HG02884 (cell line): ENCODE data around the gene ARL9.
"Not testable (repeated sequence)": the region's sequence is repeated elsewhere in the genome, so short reads cannot be mapped to it uniquely, and the experiment has no call there.

ENCODE experiments used
- ATAC-seq: cut with Tn5 transposase; IDR thresholded peaks from one replicate; pipeline ENCODE4 v1.9.1; 2021; ENCODE audit warnings: mild to moderate bottlenecking, moderate library complexity; ENCODE audit not compliant: unreplicated experiment

ARL9 gene, protein sequence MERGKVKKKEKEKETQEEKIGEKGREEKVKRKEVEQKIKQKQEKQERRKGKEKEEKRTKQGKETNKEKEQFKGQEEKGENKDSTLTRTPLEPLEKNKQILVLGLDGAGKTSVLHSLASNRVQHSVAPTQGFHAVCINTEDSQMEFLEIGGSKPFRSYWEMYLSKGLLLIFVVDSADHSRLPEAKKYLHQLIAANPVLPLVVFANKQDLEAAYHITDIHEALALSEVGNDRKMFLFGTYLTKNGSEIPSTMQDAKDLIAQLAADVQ

DNA sequence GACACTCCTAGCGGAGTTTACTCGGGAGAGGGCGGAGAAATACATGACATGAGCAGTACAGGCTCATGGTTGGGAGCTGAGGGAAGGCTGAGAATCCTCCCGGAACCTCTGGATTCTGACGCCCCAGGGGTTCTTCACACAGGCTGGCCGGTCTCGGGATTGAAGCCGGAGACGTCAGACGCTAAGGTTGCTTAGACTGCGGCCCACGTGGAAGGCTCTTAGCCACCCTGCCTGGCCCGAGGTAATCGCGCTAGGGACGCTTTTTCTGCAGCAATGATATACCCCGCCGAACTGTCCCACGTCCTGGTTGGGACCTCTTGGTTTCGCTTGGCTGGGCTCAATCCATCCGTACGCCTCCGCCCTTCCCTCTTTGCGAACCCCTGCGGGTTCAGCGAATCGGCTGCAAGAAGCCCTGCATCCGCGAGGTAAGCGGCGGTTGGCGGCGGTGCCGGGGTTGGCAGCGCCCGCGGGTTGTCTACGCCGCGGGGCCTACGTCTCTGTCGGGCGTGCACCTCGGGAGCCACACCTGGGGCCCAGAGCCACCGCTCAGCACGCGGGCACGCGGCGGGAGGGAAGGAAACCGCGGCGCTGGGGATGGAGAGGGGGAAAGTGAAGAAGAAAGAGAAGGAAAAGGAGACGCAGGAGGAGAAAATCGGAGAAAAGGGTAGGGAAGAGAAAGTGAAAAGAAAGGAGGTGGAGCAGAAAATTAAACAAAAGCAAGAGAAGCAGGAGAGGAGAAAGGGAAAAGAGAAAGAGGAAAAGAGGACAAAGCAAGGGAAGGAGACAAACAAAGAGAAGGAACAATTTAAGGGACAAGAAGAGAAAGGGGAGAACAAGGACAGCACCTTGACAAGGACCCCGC is at the start of gene ARL9:
Gene ARL9 (plus strand): TSS at position 523 of the 862 bp plus-strand sequence. CDS start 72 bp downstream, at position 595.
- ATAC-seq = peak; percentile 58

DNA sequence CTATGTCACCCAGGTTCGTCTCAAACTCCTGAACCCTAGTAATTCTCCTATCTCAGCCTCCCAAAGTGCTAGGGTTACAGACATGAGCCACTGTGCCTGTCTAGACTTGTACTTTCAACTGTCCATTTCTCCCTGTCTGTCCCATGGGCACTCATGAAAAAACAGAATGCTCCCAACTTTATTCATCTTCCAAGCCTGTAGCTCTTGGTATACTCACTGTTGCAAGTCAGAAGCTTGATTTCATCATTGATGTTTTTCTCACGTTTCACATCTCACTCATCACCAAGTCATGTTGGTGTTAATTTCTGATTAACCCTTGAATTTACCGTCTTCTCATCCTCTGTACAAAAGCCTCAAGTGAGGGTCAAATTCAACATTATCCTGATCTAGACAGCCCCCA is 45.5 kb upstream of the ARL9 start:
- ATAC-seq = no peak

DNA sequence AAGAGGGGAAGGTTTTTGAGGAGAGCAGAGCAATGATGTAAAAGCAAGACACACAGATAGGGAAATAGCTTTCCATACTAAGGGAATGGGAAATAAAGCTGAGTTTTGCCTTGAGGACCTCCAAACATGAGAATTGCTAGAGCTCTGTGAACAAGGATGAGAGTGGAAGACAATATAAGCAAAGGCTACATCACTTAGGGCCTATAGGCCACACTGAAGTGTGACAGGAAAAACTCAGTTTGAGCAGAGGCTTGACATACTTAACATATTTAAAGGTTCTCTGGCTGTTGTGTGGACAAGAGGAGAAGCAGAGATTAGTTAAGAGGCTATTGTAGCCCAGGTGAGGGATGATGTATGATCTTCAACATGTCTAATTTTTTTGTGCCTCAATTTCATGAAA is 43.4 kb upstream of the ARL9 start:
- ATAC-seq = no peak

DNA sequence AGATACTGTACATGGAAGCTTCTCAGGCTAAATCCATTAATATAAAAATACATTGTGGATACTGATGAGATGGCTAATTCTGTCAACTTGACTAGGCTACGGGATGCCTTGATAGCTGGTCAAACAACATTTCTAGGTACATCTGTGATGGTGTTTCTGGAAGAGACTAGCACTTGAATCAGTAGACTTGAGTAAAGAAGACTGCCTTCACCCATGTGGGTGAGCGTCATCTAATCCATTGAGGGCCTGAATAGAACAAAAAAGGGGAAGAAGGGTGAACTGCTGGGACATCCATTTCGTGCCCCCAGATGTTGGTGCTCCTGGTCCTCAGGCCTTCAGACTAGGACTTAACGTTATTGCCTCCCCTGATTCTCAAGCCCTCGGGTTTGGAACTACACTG is 41.9 kb upstream of the ARL9 start:
- no peak for ATAC-seq

DNA sequence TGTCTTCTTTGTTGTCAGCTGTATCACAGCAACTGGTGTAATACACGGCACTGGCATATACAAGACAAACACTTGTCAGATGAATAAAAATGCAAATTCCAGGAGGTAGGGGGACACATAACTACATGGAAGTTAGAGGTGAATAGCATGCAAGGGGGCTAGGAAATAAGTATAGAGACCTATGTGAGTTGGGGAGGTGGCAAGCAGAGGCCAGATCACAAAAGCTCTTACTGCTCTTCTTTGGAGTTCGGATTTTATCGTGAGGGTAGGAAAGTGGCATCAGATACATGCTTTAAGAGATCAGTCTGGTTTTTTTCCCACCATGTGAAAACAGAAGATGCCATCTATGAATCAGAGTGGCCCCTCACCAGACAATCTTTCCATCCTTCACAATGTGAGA is 41.0 kb upstream of the ARL9 start:
- ATAC-seq = no peak

DNA sequence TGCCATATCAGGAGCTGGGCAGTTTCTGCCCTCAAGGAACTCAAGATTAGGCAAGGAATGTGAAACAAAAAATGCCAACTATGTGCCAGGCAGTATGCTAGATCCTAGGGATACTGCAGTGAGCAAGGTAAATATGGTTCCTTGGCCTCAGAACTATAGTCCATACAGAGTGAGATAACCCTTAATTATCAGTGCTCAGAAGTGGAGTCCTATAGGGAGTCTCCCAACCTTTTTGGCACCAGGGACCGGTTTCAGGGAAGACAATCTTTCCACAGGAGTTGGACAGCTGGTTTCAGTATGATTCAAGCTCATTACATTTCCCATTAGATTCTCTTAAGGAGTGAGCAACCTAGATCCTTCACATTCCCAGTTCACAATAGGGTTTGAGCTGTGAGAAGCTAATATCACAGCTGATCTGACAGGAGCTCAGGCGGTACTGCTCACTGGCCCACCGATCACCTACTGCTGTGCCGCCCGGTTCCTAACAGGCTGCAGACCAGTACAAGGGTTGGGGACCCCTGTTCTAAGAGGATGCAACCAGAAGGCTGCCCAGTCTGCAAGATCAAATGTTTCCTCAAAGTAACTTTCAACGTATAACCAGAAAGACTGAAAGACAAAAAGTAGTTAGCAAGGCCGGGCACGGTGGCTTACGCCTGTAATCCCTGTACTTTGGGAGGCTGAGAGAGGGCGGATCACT is 39.8 kb upstream of the ARL9 start:
- ATAC-seq = no peak

DNA sequence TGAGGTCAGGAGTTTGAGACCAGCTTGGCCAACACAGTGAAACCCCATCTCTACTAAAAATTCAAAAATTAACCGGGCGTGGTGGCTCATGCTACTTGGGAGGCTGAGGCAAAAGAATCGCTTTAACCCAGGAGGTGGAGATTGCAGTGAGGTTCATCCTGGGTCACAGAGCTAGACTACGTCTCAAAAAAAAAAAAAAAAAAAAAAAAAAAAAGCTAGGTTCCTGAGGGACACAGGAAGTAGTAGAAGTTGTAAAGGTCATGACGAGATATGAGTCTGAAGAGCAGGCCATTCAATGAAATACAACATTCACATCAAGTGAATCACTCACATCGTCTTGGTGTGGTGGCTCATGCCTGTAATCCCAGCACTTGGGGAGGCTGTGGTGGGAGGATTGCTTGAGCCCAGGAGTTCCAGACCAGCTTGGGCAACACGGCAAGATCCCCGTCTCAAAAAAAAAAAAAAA is 39.3 kb upstream of the ARL9 start:
- ATAC-seq = not testable (repeated sequence)

DNA sequence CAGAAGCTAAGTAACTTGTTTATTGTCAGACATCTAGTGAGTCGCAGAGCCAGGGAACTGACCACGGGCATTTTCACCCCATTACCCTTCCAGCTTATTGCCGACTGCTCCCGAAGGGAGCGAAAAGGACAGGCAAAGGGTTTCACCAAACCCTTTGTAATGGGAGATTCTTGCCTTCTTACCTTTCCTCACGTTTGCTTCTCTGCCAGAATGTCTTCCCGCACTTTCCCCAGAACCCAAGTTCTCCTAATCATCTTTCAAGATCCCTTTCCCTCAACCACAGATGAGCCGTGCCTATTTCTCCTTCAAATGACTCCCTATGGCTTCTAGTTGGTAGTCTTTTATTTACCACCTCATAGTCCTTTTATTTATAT is 38.7 kb upstream of the ARL9 start:
- ATAC-seq = no peak

DNA sequence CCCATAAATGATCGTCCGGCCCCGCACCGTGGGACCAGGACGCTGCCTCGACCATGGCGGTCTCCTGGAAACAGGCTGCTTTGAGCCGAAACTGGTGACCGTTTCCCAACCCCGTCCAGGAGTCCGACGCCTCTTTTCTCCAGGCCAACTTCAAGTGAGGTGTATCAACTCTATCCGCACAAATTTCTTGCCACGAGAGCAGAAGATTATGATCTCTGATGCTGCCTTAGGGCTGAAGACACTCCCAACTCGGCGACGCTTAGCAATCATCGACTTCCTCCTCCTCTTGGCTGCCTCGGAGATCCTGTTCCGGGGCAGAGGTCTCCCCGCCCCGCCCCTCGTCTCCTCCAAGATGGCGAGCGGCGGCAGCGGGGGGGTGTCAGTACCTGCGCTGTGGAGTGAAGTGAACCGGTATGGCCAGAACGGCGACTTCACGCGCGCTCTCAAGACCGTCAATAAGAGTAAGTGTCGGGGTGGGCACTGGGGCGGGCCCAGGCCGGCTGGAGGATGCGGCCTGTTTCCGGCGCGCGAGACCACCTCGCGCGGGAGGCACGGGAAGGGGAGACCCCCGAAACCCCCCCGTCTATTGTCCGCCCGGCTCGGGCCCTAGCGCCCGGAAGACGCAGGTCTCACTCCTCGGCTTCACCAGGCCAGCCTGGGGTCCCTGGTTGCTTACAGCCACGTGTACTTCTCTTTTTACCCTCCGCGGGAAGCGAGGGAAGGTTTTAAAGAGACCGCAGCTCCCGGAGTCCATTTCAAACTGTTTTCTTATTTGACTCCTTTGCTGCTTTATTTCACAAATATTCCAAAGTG is 38.1 kb upstream of the ARL9 start, which contains the start of gene SRP72:
Gene SRP72 (plus strand): TSS at position 334 of the 813 bp plus-strand sequence. CDS start 19 bp downstream, at position 353.
- ATAC-seq = peak; percentile 90

DNA sequence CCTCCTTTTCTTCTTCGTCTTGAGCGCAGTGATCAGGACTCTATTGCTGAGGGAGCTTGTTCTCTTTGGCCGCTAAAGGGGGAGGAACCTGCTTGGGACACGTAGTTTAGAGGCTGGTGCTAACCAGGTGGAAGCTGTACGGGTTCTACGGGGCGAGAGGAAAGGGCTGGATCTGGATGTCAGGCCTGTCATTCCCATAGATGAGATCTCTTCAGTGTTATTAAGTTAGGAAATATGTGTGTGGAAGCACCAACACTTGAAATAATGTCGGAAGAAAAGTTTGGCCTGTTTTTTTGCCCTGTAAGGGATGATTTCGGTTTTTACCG is 37.5 kb upstream of the ARL9 start:
- ATAC-seq = peak; percentile 51

DNA sequence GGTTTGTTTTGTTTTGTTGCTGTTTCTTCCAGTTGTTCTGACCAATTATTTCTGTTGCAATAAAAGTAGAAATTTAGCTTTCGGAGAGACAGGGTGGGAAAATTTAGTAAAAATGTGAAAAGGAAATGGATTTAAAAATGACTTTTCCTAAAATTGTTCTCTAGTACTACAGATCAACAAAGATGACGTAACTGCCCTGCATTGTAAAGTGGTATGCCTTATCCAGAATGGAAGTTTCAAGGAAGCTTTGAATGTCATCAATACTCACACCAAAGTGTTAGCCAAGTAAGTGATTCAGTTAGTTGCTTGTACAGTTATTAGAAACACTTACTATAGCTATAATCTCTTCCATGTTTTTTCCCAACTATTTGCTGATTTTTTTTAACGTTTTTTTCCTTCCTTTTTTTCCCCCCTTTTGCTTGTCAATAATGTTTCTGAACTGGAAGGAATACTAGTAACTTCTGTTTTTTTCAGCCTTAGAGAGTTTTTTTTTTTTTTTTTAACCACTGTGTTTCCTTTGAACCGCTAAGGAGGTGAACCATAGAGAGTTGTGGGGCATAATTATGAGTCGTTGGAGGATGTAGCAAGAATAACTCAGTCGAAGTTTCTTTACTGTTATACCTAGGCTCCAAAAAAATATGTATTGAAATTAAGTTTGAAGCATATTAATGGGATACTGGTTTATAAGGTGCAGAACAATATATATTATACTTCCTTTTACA is 35.9 kb upstream of the ARL9 start:
- no peak for ATAC-seq

DNA sequence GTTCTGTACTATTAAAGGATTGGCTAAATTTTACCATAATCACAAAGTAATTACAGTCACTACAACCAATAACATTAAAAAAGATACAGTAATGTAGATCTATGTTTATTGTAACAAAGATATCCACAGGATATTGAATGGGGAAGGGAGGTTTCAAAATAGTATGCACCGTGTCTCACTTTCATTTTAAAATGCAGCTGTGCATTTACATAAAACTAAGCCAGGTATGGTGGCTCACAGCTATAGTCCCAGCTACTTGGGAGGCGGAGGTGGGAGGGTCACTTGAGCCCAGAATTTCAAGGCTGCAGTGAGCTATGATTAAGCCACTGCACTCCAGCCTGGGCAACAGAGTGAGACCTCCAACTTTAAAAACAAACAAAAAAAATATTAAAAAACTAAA is 29.7 kb upstream of the ARL9 start:
- peak; percentile 88 for ATAC-seq

DNA sequence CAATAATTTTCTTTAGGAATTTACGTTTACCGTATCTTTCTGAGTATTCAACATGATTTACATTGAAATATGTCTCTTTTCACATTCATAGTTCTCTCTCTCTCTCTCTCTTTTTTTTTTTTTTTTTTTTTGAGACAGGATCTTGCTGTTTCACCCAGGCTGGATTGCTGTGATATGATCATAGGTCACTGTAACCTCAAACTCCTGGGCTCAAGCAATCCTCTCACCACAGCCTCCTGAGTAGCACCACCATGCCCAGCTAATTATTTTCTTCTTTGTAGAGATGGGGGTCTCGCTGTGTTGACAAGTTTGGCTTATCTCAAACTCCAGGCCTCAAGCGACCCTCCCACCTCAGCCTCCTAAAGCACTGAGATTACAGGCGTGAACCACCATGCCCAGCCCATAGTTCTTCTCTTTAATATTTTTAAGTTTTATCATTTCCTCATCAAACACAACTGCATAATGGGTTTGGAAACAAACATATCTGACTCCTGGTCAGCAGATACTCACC is 28.3 kb upstream of the ARL9 start:
- no peak for ATAC-seq

DNA sequence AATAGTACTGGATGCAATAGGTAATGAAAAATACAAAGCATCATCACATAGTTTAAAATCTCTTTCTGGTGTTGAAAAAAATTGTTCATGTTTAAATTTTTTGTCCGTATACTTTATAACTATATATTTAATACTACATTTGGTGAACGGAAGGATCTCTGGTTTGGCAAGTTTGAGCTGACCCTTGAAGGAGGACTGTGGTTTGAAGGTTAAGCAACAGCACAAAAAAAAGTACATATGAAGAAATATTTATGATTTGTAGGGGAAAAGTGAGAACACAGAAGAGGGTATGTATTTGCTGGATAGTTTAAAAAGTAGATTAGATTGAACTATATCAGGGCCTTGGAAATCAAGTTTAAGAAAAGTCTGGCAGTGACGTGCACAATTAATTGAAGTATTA is 24.9 kb upstream of the ARL9 start:
- ATAC-seq = no peak

DNA sequence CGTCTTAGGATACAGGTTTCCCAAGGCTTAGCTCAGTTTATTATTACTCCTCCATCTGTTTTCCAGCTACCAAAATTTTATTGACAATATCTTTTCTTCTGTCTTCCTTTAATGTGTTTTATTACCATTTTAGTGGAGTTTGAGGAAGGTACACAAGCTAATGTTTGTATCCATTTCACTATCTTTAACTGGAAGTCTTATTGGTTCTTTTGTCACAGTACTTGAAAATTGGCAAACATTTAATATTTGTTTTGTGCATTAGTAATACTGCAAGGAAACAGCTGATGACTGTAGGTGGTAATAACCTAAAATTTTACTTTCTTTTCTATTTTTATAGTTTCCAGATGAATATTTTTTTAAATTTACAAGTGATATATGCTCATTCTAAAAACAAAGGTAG is 9.3 kb upstream of the ARL9 start:
- ATAC-seq = no peak

DNA sequence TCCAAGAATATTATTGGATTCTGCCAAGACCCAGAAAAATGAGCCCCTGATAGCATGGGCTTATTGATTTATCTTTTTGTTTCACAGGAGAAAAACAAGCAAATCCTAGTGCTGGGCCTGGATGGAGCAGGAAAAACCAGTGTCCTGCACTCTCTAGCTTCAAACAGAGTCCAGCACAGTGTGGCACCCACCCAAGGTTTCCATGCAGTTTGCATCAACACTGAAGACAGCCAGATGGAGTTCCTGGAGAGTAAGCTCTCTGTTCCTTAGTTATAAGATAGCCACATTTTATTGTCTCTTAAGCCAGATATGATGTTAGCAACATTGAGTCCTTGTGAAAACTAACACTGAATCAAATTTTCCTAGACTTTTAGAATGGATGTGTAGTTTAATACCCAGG is 5.5 kb downstream of the ARL9 start:
- no peak for ATAC-seq

DNA sequence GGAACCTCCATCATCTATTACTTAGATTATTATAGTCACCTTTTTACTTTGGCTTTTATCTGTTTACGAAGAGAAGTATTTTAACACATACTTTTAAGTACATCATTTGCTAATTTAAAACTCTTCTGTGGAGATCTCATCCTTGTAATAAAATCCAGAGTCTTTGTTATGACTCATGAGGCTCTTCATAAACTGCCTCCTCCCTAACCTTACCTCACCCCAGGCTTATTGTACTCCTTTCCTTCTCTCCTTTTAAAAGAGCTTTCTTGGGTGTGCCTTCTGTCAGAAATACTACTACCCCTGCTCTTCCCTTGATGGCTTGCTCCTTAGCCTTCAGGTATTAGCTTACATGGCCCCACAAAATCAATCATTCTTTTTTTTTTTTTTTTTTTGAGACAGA is 6.6 kb downstream of the ARL9 start:
- ATAC-seq = no peak

DNA sequence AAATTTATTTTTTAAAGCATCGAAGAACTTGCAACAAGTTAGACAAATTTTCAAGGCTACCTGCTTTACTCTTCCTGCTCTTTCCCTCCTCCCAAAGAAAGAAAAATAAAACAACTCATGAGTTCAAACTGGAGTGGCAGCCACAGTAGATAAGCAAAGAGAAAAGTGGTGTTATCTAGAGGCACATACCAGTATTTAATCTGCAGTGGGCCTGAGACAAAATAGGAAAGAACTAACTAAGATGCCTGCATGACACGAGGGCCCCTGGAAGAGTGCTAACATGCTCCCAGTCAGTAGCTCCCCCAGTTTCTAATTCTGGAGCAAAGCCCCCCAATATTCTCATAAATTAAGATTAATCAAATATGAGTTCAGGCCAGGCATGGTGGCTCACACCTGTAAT is 7.9 kb downstream of the ARL9 start:
- no peak for ATAC-seq

DNA sequence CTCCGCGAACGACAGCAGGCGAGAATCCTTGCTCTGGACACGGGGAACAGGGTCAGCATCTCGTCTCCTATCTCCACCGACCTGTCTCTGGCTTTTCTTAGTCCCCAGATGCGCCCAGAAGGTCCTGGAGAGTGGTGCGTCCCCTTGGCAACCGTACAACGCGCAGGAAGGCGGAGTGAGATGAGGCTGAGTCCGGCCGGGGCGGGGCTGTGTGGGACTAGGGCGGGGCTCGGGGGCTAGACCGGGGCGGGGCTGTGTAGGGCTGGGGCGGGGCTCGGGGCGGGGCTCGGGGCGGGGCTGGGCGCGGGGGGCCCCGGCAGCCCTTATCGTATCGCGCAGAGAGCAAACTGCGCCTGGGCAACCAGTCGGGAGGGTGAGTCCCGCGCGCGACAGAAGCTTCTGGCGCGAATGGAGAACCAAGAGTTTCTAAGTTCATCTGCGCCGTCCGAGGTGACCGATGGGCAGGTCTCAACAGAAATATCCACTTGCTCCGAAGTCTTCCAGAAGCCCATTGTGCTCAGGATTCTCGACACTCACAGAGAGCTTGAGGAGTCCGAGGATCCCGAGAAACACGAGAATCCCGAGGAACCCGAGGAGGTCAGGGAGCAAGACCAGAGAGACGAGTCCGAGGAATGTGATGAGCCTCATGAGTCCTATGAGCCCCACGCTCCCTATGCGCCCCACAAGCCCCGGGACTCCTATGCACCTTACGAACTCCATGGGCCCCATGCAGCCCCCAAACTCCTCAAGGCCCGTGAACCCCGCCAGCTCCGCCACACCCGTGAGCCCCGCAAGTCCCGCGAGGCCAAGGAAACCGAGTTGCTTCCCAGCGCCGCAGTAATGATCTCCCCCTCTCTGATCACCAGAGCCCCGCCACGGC is 24.9 kb downstream of the ARL9 start:
- peak; percentile 89 for ATAC-seq
